ENCODE results near the gene ZNF444. TPM values are rescaled to one million over a fixed set of nuclear protein-coding genes. Genes with fewer than 3 reads are reported as not detected.
A peak's percentile ranks its signal among the peaks of the same experiment; 100 is the strongest.

The ZNF444 gene
- total RNA-seq, 4 donors from 2014 or later, result 22.3 to 48.6 (median 41.2) TPM

DNA sequence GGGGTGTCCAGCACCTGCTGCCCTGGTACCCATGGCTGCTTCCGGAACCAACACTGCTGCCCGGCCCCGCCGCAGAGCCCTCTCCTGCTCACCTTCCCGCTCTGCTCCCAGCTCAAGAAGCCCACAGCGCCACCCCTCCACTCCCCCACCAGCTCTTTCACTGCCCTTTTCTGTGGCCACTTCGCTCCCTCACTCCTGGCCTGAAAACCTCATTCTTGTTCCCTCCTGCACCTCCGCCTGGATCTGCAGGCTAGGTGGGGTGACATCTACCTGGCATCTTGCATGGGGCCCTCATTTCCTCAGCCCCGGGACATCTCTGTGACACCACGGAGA is 26.3 kb upstream of the ZNF444 start:
- Histone ChIP-seq H3K27me3 (no peaks in the 10 kb centered on the region), H3K27ac (peak overlapping the region in 1 of 4 donors; percentile 5), H3K4me1 (peaks cover 0 to 96% (median 56%) of the 10 kb centered on the region in 4 donors), H3K9me3 (no peaks in the 10 kb centered on the region), H3K36me3 (peaks cover 0 to 18% (median 0%) of the 10 kb centered on the region in 3 donors), H3K4me3 (no peak overlapping the region)
- 84 to 89% methylated on average over 10 of the region's 10 CpGs for WGBS, 2 donors
- TF ChIP-seq, protein P1, sequence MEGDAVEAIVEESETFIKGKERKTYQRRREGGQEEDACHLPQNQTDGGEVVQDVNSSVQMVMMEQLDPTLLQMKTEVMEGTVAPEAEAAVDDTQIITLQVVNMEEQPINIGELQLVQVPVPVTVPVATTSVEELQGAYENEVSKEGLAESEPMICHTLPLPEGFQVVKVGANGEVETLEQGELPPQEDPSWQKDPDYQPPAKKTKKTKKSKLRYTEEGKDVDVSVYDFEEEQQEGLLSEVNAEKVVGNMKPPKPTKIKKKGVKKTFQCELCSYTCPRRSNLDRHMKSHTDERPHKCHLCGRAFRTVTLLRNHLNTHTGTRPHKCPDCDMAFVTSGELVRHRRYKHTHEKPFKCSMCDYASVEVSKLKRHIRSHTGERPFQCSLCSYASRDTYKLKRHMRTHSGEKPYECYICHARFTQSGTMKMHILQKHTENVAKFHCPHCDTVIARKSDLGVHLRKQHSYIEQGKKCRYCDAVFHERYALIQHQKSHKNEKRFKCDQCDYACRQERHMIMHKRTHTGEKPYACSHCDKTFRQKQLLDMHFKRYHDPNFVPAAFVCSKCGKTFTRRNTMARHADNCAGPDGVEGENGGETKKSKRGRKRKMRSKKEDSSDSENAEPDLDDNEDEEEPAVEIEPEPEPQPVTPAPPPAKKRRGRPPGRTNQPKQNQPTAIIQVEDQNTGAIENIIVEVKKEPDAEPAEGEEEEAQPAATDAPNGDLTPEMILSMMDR (IDR thresholded peaks at IDR 0.05), result no peak
- TF ChIP-seq POLR2A (IDR thresholded peaks at IDR 0.05), result no peak
- no peak for TF ChIP-seq EP300 (IDR thresholded peaks at IDR 0.05)
- DNase-seq (ENCODE audit: low spot score in 2 of 2), result no peak

DNA sequence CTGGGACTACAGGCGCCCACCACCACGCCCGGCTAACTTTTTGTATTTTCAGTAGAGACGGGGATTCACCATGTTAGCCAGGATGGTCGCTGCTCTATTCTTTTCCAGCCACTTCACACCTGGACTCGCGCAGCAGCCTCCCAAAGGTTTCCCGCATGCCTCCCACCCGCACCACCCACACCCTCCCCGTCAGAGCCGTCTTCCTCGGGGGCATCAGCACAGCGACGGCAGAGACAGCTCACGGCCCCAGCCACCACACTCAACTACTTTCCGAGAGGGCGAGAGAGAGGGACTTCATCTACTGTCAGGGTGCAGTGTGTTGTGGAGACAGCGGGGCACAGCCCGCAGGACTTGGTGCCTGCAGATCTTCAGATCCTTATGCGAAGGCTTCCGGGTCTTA is 25.6 kb upstream of the ZNF444 start:
- Histone ChIP-seq H3K9me3 (no peaks in the 10 kb centered on the region), H3K4me1 (peaks cover 0 to 94% (median 54%) of the 10 kb centered on the region in 4 donors), H3K4me3 (no peak overlapping the region), H3K27ac (no peak overlapping the region), H3K36me3 (peaks cover 0 to 18% (median 0%) of the 10 kb centered on the region in 3 donors), H3K27me3 (no peaks in the 10 kb centered on the region)
- TF ChIP-seq POLR2A (IDR thresholded peaks at IDR 0.05), result no peak
- TF ChIP-seq, protein P1 (IDR thresholded peaks at IDR 0.05), result no peak
- no peak for TF ChIP-seq EP300 (IDR thresholded peaks at IDR 0.05)
- DNase-seq (ENCODE audit: low spot score in 2 of 2), result no peak
- WGBS, 2 donors, result 96 to 97% methylated on average over 21 of the region's 21 CpGs

DNA sequence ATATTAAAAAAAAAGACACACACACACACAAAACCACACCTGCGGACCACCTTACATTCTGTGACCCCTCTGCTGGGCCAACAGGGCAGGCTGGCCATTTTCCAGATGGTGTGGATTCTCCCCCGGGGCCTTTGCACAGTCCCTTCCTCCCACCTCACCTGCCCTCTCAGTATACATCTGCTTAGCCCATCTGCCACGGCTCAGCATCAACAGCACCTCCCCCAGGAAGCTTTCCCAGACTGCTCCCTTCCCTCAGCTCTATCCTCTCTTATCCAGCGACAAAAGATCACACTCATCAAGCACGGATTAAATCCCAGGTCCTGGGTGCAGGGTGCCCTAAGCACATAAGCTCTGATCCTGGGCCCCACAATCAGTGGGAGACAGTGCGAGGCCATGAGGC is 24.5 kb upstream of the ZNF444 start:
- Histone ChIP-seq H3K4me3 (no peak overlapping the region), H3K4me1 (peaks cover 0 to 84% (median 44%) of the 10 kb centered on the region in 4 donors), H3K27ac (no peak overlapping the region), H3K36me3 (peaks cover 0 to 18% (median 0%) of the 10 kb centered on the region in 3 donors), H3K27me3 (no peaks in the 10 kb centered on the region), H3K9me3 (no peaks in the 10 kb centered on the region)
- TF ChIP-seq, protein P1 (IDR thresholded peaks at IDR 0.05), result no peak
- TF ChIP-seq EP300 (IDR thresholded peaks at IDR 0.05) (no peak), POLR2A (IDR thresholded peaks at IDR 0.05) (no peak)
- DNase-seq (ENCODE audit: low spot score in 2 of 2), result no peak
- 75 to 91% methylated on average over 6 of the region's 6 CpGs for WGBS, 2 donors

DNA sequence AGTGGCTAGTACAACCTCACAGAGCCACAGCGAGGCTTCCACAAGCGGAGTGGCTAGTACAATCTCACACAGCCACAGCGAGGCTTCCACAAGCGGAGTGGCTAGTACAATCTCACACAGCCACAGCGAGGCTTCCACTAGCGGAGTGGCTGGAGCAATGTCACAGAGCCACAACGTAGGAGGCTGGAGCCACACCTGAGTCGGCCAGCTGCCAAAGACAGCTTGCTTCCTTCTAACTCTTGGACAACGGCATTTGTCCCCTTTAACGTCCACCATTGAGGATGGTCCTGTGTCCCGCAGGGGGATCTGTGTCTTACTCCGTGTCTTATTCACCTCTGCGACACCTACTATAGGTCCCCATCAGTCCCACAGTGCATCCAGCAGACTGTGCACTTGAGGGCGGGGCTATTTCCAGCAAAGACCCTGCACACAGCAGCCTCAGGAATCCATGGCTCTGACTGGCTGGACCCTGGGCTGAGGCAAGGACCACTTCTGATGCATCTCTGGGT is 23.7 kb upstream of the ZNF444 start:
- no peaks in the 10 kb centered on the region for H3K9me3 ChIP-seq
- 69 to 86% methylated on average over 10 to 12 of the region's 14 CpGs for WGBS, 2 donors
- peaks cover 0 to 18% (median 0%) of the 10 kb centered on the region in 3 donors for H3K36me3 ChIP-seq
- TF ChIP-seq EP300 (IDR thresholded peaks at IDR 0.05) (no peak), POLR2A (IDR thresholded peaks at IDR 0.05) (no peak)
- TF ChIP-seq, protein P1 (IDR thresholded peaks at IDR 0.05), result no peak
- no peaks in the 10 kb centered on the region for H3K27me3 ChIP-seq
- peaks cover 0 to 83% (median 40%) of the 10 kb centered on the region in 4 donors for H3K4me1 ChIP-seq
- DNase-seq (ENCODE audit: low spot score in 2 of 2), result no peak
- no peak overlapping the region for H3K27ac ChIP-seq
- H3K4me3 ChIP-seq, result no peak overlapping the region

DNA sequence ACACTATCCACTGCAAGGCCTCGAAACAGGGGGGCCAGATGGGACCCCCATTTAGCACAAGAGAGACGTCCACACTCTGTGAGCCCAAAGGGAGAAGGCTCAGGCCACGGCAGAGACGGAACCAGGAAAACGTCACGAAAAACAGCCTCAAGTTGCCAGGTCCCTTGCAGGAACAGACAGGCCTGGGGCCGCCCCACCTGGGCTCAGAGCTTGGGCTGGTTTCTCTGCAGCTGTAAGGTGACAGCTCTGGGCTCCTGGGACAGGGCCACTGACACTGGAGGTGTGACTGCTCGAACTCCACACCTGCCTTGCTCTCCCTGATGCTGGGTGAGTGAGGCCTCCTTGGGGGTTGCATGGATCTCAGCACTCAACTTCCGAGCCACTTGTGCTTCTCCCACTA is 23.2 kb upstream of the ZNF444 start:
- H3K4me3 ChIP-seq, result no peak overlapping the region
- peaks cover 0 to 78% (median 35%) of the 10 kb centered on the region in 4 donors for H3K4me1 ChIP-seq
- no peaks in the 10 kb centered on the region for H3K9me3 ChIP-seq
- H3K36me3 ChIP-seq, result peaks cover 0 to 18% (median 0%) of the 10 kb centered on the region in 3 donors
- no peaks in the 10 kb centered on the region for H3K27me3 ChIP-seq
- no peak for TF ChIP-seq POLR2A (IDR thresholded peaks at IDR 0.05)
- TF ChIP-seq EP300 (IDR thresholded peaks at IDR 0.05), result no peak
- TF ChIP-seq, protein P1 (IDR thresholded peaks at IDR 0.05), result no peak
- WGBS, 2 donors, result 55 to 76% methylated on average over 6 to 7 of the region's 9 CpGs
- H3K27ac ChIP-seq, result peak overlapping the region in 1 of 4 donors; percentile 10
- no peak for DNase-seq (ENCODE audit: low spot score in 2 of 2)

Measured in tibial nerve (tissue), 4 donors.